OCI-LY1 (cell line): ENCODE data around the gene CARD19.

ENCODE experiments used
- CTCF ChIP-seq: fragments of 200-600 bp; sonication (generic), shearing (Covaris generic); IDR thresholded peaks from 2 replicates; pipeline ENCODE4 v1.5.1; 2017; ENCODE audit warnings: mild to moderate bottlenecking, antibody characterized with exemption, low read length, moderate library complexity, mixed read lengths
- EZH2 ChIP-seq: fragments of 200-600 bp; sonication (generic), shearing (Covaris generic); IDR thresholded peaks from 2 replicates; pipeline ENCODE4 v1.8.0; 2017; ENCODE audit warnings: borderline replicate concordance, mixed run types, mild to moderate bottlenecking, antibody characterized with exemption, low read length, moderate library complexity, mixed read lengths

- TF ChIP-seq EZH2: no peak
- no peak for TF ChIP-seq CTCF
Observed at GRCh38 chr9:93128011-93128714, 32.1 kb downstream of the CARD19 start.
